Ascending aorta (tissue), 2 donors: Measurements from ENCODE around the gene ARHGAP23. TPM values are rescaled to one million over a fixed set of nuclear protein-coding genes. Genes with fewer than 3 reads are reported as not detected.

Experiments used
- DNase-seq, 2 donors: peaks; one replicate each; pipeline ENCODE4 v3.0.0-alpha.2; 2019; ENCODE audit warnings: low spot score in 2 of 2
- H3K27ac ChIP-seq, 2 donors: fragments of 200-600 bp; sonication (generic); one replicate each; pipeline ENCODE4 v1.5.1; 2016 to 2017; ENCODE audit warnings: mild to moderate bottlenecking in 1 of 2
- H3K27me3 ChIP-seq: fragments of 200-600 bp; sonication (generic); one replicate; pipeline ENCODE4 v1.5.1; 2017
- H3K36me3 ChIP-seq, 2 donors: fragments of 200-600 bp; sonication (generic); one replicate each; pipeline ENCODE4 v1.5.1; 2016
- H3K4me1 ChIP-seq, 2 donors: fragments of 200-600 bp; sonication (generic); one replicate each; pipeline ENCODE4 v1.5.1; 2016 to 2017; ENCODE audit warnings: mild to moderate bottlenecking in 1 of 2
- H3K4me3 ChIP-seq, 2 donors: fragments of 200-600 bp; sonication (generic); one replicate each; pipeline ENCODE4 v1.5.1; 2016 to 2017; ENCODE audit warnings: mild to moderate bottlenecking in 1 of 2
- H3K9me3 ChIP-seq, 2 donors: fragments of 200-600 bp; sonication (generic); one replicate each; pipeline ENCODE4 v1.5.1; 2016
- CTCF ChIP-seq, 3 experiments: fragments of 200-600 bp in 2 of 3; fragments of 450-650 bp in 1 of 3; sonication (generic) in 2 of 3; IDR thresholded peaks; one replicate each; pipeline ENCODE4 v1.5.1; 2016 to 2019; ENCODE audit warnings: antibody characterized with exemption in 3 of 3, mild to moderate bottlenecking in 1 of 3, moderate library complexity in 1 of 3
- intact Hi-C: fragments of 100-400 bp; cut with DNase I; formaldehyde crosslinking; loops from one replicate; pipeline ENCODE4 v1.15.1; 2023
- total RNA-seq: library from RNA; depleted of rRNA; stranded (reverse); fragments of >200 nt; gene quantifications from one replicate; pipeline ENCODE4 v1.1.0, GENCODE V29; 2016

Gene ARHGAP23
- total RNA-seq, result 89.0 TPM

GRCh38 chr17:38428112-38428642 lies at the start of gene ARHGAP23:
ARHGAP23 (plus strand) TSS chr17:38428464; CDS start chr17:38428486, 22 bp downstream.
- Histone ChIP-seq H3K36me3 (no peaks in the 10 kb centered on the region), H3K27ac (peak within 1 kb of the TSS; percentile 94 to 98), H3K4me3 (peak within 1 kb of the TSS; percentile 81 to 98), H3K27me3 (no peaks in the 10 kb centered on the region), H3K9me3 (no peaks in the 10 kb centered on the region), H3K4me1 (peaks cover 12 to 43% of the 10 kb centered on the region in 2 donors)
- TF ChIP-seq CTCF (IDR thresholded peaks at IDR 0.05), result no peak
- intact Hi-C loops, result loop anchor here (1.0 to 10.0 kb wide), 2 partner anchors 36 to 237 kb away; no protein-coding TSS in a partner anchor
- peak in 1 of 2 donors; percentile 87 for DNase-seq

GRCh38 chr17:38379448-38379847 lies 48.8 kb upstream of the ARHGAP23 start:
- DNase-seq, result no peak
- Histone ChIP-seq H3K9me3 (no peaks in the 10 kb centered on the region), H3K4me3 (no peak overlapping the region), H3K36me3 (peaks cover 41 to 46% of the 10 kb centered on the region in 2 donors), H3K27ac (no peak overlapping the region), H3K27me3 (no peaks in the 10 kb centered on the region), H3K4me1 (no peaks in the 10 kb centered on the region)
- intact Hi-C loops, result no loop called here
- TF ChIP-seq CTCF (IDR thresholded peaks at IDR 0.05), result no peak

GRCh38 chr17:38395090-38395489 lies 33.2 kb upstream of the ARHGAP23 start:
- Histone ChIP-seq H3K4me3 (no peak overlapping the region), H3K36me3 (peaks cover 45 to 49% of the 10 kb centered on the region in 2 donors), H3K27ac (no peak overlapping the region), H3K4me1 (no peaks in the 10 kb centered on the region), H3K9me3 (no peaks in the 10 kb centered on the region), H3K27me3 (no peaks in the 10 kb centered on the region)
- TF ChIP-seq CTCF (IDR thresholded peaks at IDR 0.05), result no peak
- intact Hi-C loops, result no loop called here
- no peak for DNase-seq

GRCh38 chr17:38397227-38397626 lies 31.0 kb upstream of the ARHGAP23 start:
- no peaks in the 10 kb centered on the region for H3K9me3 ChIP-seq
- TF ChIP-seq CTCF (IDR thresholded peaks at IDR 0.05), result no peak
- H3K27me3 ChIP-seq, result no peaks in the 10 kb centered on the region
- no peaks in the 10 kb centered on the region for H3K4me1 ChIP-seq
- intact Hi-C loops, result no loop called here
- DNase-seq, result no peak
- no peak overlapping the region for H3K4me3 ChIP-seq
- peaks cover 54 to 70% of the 10 kb centered on the region in 2 donors for H3K36me3 ChIP-seq
- no peak overlapping the region for H3K27ac ChIP-seq

GRCh38 chr17:38400286-38400685 lies 28.0 kb upstream of the ARHGAP23 start:
- no peaks in the 10 kb centered on the region for H3K9me3 ChIP-seq
- intact Hi-C loops, result no loop called here

More at GRCh38 chr17:38400286-38400685, 28.0 kb upstream of the ARHGAP23 start:
- no peak for DNase-seq
- Histone ChIP-seq H3K4me3 (no peak overlapping the region), H3K27ac (no peak overlapping the region), H3K4me1 (no peaks in the 10 kb centered on the region), H3K36me3 (peaks cover 52 to 70% of the 10 kb centered on the region in 2 donors), H3K27me3 (no peaks in the 10 kb centered on the region)
- TF ChIP-seq CTCF (IDR thresholded peaks at IDR 0.05), result no peak
